Choroid plexus epithelial cell (primary cell): ENCODE results near the gene HES5.

Experiments
- DNase-seq: peaks from one replicate; pipeline ENCODE4 v3.0.0-alpha.2; 2010; ENCODE audit warnings: low read depth
- H3K4me3 ChIP-seq: 2 replicates; pipeline ENCODE4 v1.5.1; 2011; ENCODE audit warnings: low read depth, mild to moderate bottlenecking, control low read depth, low read length, moderate library complexity
- TF ChIP-seq, protein P1 (sequence below): conservative IDR thresholded peaks from 2 replicates; pipeline ENCODE4 v1.5.1; 2011; ENCODE audit warnings: low read depth, mild to moderate bottlenecking, control low read depth, inconsistent platforms, low read length, moderate library complexity

Gene HES5

DNA sequence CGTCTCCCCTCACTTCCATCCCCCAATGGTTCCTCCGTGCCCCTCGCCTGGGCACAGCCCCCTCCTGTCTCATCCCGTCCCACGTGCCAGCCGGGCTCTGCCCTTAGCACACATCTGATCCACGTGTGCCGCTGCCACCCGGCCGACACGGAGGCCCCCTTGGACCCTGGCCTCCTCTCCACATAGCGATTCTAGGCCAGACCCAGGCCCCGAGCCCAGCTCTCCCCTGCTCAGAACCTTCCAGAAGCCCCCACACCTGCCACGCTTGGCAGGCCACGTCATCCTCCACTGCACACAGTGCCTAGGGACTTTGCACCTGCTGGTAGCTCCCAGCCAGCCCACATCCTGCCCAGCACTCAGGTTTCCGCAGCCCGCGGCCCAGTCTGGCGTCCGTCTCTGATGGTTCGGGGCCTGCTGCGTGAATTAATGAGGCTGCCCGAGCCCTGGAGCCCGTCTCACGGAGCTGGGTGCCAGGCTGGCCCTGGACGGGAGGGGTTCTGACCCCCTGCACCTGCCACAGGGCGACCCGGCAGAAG lies 33.9 kb downstream of the HES5 start:
- DNase-seq: no peak
- TF ChIP-seq, protein P1, sequence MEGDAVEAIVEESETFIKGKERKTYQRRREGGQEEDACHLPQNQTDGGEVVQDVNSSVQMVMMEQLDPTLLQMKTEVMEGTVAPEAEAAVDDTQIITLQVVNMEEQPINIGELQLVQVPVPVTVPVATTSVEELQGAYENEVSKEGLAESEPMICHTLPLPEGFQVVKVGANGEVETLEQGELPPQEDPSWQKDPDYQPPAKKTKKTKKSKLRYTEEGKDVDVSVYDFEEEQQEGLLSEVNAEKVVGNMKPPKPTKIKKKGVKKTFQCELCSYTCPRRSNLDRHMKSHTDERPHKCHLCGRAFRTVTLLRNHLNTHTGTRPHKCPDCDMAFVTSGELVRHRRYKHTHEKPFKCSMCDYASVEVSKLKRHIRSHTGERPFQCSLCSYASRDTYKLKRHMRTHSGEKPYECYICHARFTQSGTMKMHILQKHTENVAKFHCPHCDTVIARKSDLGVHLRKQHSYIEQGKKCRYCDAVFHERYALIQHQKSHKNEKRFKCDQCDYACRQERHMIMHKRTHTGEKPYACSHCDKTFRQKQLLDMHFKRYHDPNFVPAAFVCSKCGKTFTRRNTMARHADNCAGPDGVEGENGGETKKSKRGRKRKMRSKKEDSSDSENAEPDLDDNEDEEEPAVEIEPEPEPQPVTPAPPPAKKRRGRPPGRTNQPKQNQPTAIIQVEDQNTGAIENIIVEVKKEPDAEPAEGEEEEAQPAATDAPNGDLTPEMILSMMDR: no peak
- H3K4me3 ChIP-seq: no peak overlapping the region

DNA sequence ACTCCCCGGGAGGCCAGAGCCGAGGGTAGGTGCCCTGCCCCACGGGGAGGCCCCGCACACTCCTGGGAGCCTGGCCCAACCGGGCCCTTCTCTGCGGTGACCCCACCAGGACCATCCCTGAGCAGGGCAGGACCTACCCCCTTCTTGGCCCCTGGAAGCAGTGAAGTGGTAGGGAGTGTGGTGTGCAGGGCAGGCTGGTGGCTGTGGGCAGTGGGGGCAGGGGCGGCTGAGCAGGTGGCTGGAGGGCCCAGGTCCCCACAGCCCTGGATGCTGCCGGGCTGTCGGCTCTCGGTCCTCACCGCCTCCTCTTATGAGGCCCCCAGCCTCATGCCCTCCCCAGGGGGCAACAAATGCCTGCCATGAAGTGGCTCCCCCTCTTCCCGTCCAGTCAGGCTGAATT lies 34.5 kb downstream of the HES5 start:
- no peak for DNase-seq

DNA sequence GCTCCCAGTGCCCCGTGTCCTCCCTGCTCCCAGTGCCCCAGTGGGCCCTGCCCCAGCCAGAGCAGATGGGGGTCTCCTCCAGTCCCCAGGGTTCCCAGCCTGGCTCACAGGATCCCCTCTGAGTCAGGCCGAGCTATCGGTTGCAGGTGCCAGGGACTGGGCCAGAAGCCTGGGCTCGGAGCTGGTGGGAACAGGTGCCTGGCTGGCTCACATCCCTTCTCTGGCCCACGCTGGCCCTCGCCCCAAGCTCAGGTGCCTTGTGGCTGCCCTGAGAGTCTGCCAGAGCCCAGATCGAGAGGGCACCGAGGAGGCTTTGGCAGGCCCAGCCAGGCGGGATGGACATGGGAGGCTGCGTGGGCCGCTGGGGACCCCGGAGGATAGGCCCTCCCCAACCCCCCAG lies 35.0 kb downstream of the HES5 start:
- TF ChIP-seq, protein P1: no peak
- no peak overlapping the region for H3K4me3 ChIP-seq
- no peak for DNase-seq

More for the DNA sequence above, 34.5 kb downstream of the HES5 start:
- no peak overlapping the region for H3K4me3 ChIP-seq
- TF ChIP-seq, protein P1: no peak

DNA sequence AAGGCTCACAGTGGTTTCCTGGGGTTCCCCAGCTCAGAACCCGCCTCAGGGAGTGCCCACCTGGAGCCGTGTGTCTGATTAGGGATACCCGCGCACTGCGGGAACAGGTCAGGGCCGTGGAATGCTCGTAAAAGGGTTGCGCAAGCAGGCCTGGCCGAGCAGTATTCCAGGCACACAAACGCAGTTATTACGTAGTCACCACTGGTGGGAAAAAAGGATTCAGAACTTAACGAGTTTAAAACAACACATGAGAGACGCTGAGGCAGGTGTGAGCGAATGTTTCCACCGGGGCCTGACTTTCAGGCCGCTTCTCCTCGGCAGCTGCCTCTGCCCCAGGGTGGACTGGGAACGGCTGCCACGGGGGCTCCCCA lies 35.8 kb downstream of the HES5 start:
- TF ChIP-seq, protein P1: no peak
- DNase-seq: peak; percentile 36
- no peak overlapping the region for H3K4me3 ChIP-seq

DNA sequence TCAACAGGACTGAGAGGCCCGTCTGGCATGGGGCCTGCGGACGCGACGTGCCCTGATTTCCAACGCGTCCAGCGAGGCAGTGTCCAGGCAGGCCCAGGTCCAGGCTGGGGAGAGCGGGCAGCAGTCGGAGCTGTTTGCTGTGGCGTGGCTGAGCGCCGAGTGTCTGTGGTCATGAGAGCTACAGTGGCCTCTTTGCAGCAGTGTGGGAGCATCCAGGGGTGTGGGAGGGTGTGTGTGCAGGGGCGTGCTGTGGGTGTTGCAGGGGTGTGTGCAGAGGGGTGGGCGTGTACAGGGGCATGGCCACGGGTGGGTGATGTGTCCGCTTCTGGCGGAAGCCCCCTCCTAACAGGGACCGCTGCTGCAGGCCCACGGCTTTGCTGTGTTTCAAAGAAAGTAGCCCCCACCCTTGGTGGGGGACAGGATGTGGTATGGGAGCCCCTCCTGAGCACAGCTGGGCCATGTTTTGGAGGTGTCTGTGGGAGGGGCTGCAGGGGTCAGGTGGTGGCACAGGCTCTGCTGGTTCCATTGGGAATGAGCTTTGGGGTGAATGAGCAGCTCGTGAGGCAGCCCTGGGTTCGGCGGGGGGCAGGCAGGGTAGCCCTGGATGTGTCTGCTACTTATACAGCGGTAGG lies 36.3 kb downstream of the HES5 start:
- H3K4me3 ChIP-seq: no peak overlapping the region
- TF ChIP-seq, protein P1: no peak
- DNase-seq: no peak

DNA sequence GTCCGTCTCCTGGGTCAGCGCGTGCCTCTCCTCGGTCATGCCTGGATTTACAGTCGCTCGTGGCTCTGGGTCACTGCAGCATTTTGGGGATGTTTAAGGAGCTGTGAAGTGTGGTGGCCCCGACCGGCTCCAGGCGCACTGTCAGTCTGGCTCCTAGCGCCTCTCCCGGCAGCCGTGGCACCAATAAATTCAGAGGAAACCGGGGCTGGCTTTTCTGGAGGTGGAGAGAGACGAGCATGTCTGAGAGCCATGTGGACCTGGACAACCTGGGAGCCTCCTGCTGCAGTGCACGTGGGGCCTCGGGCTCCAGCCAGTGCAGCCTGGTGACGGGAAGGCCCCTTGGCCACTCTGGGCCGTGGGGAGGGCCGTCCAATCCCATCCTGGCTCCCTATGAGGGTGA lies 36.8 kb downstream of the HES5 start:
- no peak overlapping the region for H3K4me3 ChIP-seq
- TF ChIP-seq, protein P1: no peak
- DNase-seq: no peak

DNA sequence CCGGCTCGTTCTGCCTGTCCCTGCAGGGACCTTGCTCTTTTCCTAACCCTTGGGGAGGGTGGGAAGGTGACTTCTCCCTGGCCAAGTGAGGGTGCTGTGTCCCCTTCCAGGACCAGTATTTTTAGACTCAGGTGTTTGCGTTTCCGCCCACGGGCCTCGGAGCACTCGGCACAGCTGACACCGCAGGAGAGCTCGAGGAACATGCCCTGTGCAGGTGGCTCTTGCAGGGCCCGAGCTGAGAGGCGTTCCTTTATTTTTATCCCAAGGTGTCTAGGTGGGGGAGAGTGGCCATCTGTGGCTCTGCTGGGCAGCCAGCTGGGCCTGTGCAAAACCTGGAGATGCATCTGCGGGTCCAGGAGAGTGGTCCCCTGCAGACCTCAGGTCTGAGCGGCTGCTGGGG lies 38.0 kb downstream of the HES5 start:
- H3K4me3 ChIP-seq: no peak overlapping the region
- TF ChIP-seq, protein P1: no peak
- no peak for DNase-seq
